Measurements from ENCODE around the gene CEP41. TPM values are rescaled to one million over a fixed set of nuclear protein-coding genes. Genes with fewer than 3 reads are reported as not detected.

The CEP41 gene
- total and polyA plus RNA-seq, 10 of the 15 experiments (the other 5 are each of a cell fraction or from before 2014, with no cell fraction given), result 11.4 to 43.0 (median 24.7) TPM

GRCh38 chr7:130409712-130410072, 31.1 kb downstream of the CEP41 start:
- ChIA-PET SMC1A (ENCODE audit: uncharacterized antibody, unreplicated experiment) (no interaction called here), RAD21 (ENCODE audit: unreplicated experiment) (no interaction called here), CTCF (no interaction called here), POLR2A (no interaction called here)
- intact Hi-C loops (cut with micrococcal nuclease; ENCODE audit: unreplicated experiment) (no loop called here), in situ Hi-C loops (cut with MboI) (no loop called here)
- Histone ChIP-seq H3K79me2 (ENCODE audit: control insufficient read depth, insufficient read depth, low read length) (no peaks in the 10 kb centered on the region), H2AFZ (ENCODE audit: control insufficient read depth, low read depth, low read length) (no peak overlapping the region), H3K4me1 (ENCODE audit: control insufficient read depth, insufficient read depth, low read length) (no peaks in the 10 kb centered on the region), H3K4me2 (ENCODE audit: control insufficient read depth, insufficient read depth) (no peak overlapping the region), H3K27ac (ENCODE audit: control insufficient read depth, insufficient read depth) (no peak overlapping the region), H4K20me1 (ENCODE audit: control insufficient read depth, insufficient read depth) (no peaks in the 10 kb centered on the region), H3K27me3 (replicated peaks in 1 of 2; ENCODE audit: control insufficient read depth in 2 of 2, insufficient read depth in 2 of 2, low read length in 1 of 2) (no peaks in the 10 kb centered on the region), H3K9ac (ENCODE audit: control insufficient read depth, insufficient read depth, low read length) (no peak overlapping the region), H3K36me3 (ENCODE audit: control insufficient read depth in 2 of 2, insufficient read depth in 2 of 2, low read length in 1 of 2) (peaks cover 0 to 5% of the 10 kb centered on the region in 2 experiments; a peak in 2 of 4 replicates), H3K9me3 (replicated peaks; ENCODE audit: control insufficient read depth, insufficient read depth, low read length) (no peaks in the 10 kb centered on the region), H3K4me3 (no peak overlapping the region)
- DNase-seq (ENCODE audit: low read depth, low spot score) (no peak), FAIRE-seq (no peak), ATAC-seq (no peak)
- 93% methylated on average over 4 of the region's 4 CpGs for WGBS (ENCODE audit: insufficient coverage, insufficient replicate concordance, low lambda C conversion rate, missing lambda C conversion rate)
- no TSS peak for BruUV-seq (replicated peaks)
- TF ChIP-seq RAD51 (IDR thresholded peaks at IDR 0.05), result no peak
- TF ChIP-seq BCL3 (IDR thresholded peaks at IDR 0.05; ENCODE audit: borderline replicate concordance, insufficient read depth, low read depth, low read length, poor library complexity, severe bottlenecking), result no peak
- TF ChIP-seq PAX8 (IDR thresholded peaks at IDR 0.05), result no peak
- no peak for TF ChIP-seq ZNF384 (IDR thresholded peaks at IDR 0.05; ENCODE audit: borderline replicate concordance, low read depth, low read length)
- TF ChIP-seq KLF5 (IDR thresholded peaks at IDR 0.05; ENCODE audit: partially characterized antibody), result no peak
- TF ChIP-seq PRDM15 (CRISPR knock-in tag; IDR thresholded peaks at IDR 0.05), result no peak
- no peak for TF ChIP-seq ASH2L (IDR thresholded peaks at IDR 0.05; ENCODE audit: borderline replicate concordance, low read depth)
- TF ChIP-seq CBX3 (IDR thresholded peaks at IDR 0.05; ENCODE audit: borderline replicate concordance, low read depth), result no peak
- no peak for TF ChIP-seq ATF3 (IDR thresholded peaks at IDR 0.05; ENCODE audit: borderline replicate concordance, extremely low read depth, low read depth, low read length)
- TF ChIP-seq RB1 (IDR thresholded peaks at IDR 0.05; ENCODE audit: borderline replicate concordance), result no peak
- no peak for TF ChIP-seq MAX (IDR thresholded peaks at IDR 0.05; ENCODE audit: low read depth, low read length)
- TF ChIP-seq BHLHE40 (IDR thresholded peaks at IDR 0.05; ENCODE audit: borderline replicate concordance in 1 of 2, low read depth in 2 of 2, low read length in 1 of 2), result no peak
- TF ChIP-seq YY1 (IDR thresholded peaks at IDR 0.05; ENCODE audit: low read depth, low read length), result no peak
- no peak for TF ChIP-seq ZZZ3 (IDR thresholded peaks at IDR 0.05; ENCODE audit: control insufficient read depth, insufficient read length, low read depth)
- no peak for TF ChIP-seq ZNF592 (IDR thresholded peaks at IDR 0.05)

Measured in GM12878 (cell line).